WTC11 (cell line): Measurements from ENCODE around the gene OR5K4. TPM values are rescaled to one million over a fixed set of nuclear protein-coding genes. Genes with fewer than 3 reads are reported as not detected.

ENCODE experiments used
- total RNA-seq: library from RNA; stranded (reverse); gene quantifications from 3 replicates; pipeline ENCODE4 v1.2.3, GENCODE V29; 2021

OR5K4 gene
- total RNA-seq, 1 experiment from 2014 or later: not detected

Other genes with a start within 250 kb of the OR5K4 start
- gene OR5H1, start 223.1 kb upstream of the OR5K4 start, total RNA-seq: 0.02 TPM in 1 of 3 replicates, not detected in the others
- gene OR5H14, start 206.4 kb upstream of the OR5K4 start, total RNA-seq: not detected in 3 replicates
- gene OR5H15, start 187.2 kb upstream of the OR5K4 start, total RNA-seq: not detected in 3 replicates
- not detected in 3 replicates for gene OR5H6, start 89.6 kb upstream of the OR5K4 start, total RNA-seq
- gene OR5H2, start 71.3 kb upstream of the OR5K4 start, total RNA-seq: not detected in 3 replicates
- gene OR5K3, start 36.8 kb downstream of the OR5K4 start, total RNA-seq: not detected in 3 replicates
- gene OR5K1, start 109.3 kb downstream of the OR5K4 start, total RNA-seq: not detected in 3 replicates
- gene OR5K2, start 143.8 kb downstream of the OR5K4 start, total RNA-seq: not detected in 3 replicates
- 74.8 to 80.6 TPM (median 78.5 TPM) in 3 replicates for gene CLDND1, start 169.0 kb downstream of the OR5K4 start, total RNA-seq
- gene GPR15, start 178.1 kb downstream of the OR5K4 start, total RNA-seq: 0.14 TPM in 1 of 3 replicates, not detected in the others
- gene CPOX, start 239.8 kb downstream of the OR5K4 start, total RNA-seq: 31.5 to 33.4 TPM (median 33.1 TPM) in 3 replicates